ENCODE results near the gene KRTAP10-11.
"Not testable (repeated sequence)": the region's sequence is repeated elsewhere in the genome, so short reads cannot be mapped to it uniquely, and the experiment has no call there.

The KRTAP10-11 gene

DNA sequence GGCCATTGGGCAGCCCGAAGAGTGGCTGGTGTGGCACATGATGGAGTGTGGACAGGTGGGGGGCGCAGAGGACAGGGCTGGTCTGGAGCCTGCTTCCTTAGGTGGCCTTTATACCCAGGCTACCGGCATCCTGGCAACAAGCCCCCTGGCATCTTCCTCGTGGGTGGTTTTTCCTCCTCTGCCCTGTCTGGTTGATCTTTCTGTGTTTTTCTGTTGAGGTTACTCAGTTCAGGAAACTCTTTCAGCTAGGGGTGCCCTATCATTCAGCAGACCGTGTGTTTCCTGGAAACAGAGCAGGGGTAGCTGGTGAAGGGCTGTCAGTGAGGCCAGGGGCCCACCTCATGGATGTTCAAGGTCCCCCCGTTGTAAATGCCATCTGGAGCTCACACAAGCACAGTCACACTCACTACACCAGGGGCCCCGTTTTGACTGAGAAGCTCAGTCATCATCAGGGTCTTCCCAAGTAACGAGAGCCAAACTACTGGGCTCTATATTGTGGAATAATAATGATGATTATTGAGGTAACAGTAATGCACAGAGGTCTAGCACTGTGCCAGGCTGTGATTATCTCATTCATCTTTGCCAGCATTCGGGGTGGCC lies 8.5 kb downstream of the KRTAP10-11 start, which contains the start of gene KRTAP12-4:
Gene KRTAP12-4, minus strand, starts transcription at position 84 of the 600 bp plus-strand sequence. Its CDS starts 45 bp downstream, at position 39.
- no peak for DNase-seq (ENCODE audit: extremely low read depth, low read depth)
- TF ChIP-seq, protein P1, sequence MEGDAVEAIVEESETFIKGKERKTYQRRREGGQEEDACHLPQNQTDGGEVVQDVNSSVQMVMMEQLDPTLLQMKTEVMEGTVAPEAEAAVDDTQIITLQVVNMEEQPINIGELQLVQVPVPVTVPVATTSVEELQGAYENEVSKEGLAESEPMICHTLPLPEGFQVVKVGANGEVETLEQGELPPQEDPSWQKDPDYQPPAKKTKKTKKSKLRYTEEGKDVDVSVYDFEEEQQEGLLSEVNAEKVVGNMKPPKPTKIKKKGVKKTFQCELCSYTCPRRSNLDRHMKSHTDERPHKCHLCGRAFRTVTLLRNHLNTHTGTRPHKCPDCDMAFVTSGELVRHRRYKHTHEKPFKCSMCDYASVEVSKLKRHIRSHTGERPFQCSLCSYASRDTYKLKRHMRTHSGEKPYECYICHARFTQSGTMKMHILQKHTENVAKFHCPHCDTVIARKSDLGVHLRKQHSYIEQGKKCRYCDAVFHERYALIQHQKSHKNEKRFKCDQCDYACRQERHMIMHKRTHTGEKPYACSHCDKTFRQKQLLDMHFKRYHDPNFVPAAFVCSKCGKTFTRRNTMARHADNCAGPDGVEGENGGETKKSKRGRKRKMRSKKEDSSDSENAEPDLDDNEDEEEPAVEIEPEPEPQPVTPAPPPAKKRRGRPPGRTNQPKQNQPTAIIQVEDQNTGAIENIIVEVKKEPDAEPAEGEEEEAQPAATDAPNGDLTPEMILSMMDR (IDR thresholded peaks at IDR 0.05; ENCODE audit: low read depth, low read length), result no peak

DNA sequence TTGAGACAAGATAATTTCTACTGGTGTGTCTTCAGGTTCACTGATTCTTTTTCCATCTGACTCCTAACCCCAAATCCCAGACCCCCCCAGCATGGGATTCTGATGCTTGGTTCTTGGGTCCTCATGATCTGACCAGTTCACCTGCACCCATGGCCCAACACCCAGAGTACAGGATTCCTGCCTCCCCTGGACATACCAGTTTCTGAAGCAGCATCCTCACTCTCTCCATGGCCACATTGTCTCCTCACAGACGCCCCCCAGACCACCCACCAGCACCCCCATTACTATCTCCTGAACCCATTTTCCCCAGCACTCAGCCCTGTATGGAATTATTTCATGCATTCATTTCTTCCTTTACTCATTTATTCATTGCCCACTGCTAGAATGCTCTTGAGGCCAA lies 10.7 kb downstream of the KRTAP10-11 start:
- DNase-seq (ENCODE audit: extremely low read depth, low read depth), result no peak
- TF ChIP-seq, protein P1 (IDR thresholded peaks at IDR 0.05; ENCODE audit: low read depth, low read length), result no peak

DNA sequence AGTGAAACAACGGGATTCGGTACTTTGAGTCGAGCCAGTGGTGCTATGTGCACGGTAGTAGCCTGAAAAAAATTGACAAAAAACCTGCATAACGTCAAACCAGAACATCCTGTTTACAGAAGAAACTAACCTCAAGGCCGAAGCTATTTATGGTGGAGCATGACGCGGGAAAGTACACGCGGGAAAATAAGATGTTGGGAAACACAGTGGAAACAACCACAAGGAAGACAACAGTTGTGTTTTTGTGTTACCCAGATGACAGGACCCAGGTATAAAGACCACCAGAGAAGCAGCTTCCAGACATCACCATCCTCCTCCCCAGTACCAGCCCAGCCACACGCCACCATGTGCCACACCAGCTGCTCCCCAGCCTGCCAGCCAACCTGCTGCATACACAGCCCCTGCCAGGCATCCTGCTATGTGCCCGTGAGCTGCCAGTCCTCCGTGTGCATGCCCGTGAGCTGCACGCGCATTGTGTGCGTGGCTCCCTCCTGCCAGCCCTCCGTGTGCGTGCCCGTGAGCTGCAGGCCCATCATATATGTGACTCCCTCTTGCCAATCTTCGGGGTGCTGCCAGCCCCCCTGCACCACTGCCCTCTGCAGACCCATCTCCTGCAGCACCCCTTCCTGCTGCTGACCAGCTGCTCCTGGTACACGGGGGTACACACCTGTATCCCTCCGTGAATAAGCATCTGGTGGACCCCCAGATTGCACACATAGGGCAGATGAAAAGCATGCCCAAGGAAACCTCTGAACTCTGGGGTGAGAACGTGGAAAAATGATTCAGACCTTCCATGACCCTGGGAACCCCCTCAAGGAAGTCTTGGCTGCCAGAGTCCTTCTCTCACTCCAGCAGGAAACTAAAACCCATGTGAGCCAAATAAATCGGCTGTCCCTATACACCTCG lies 11.7 kb downstream of the KRTAP10-11 start, which contains the start of gene KRTAP12-3:
Gene KRTAP12-3, plus strand, starts transcription at position 298 of the 906 bp plus-strand sequence. Its CDS starts 48 bp downstream, at position 346.
- DNase-seq (ENCODE audit: extremely low read depth, low read depth), result no peak
- TF ChIP-seq, protein P1 (IDR thresholded peaks at IDR 0.05; ENCODE audit: low read depth, low read length), result no peak

- TF ChIP-seq, protein P1 (IDR thresholded peaks at IDR 0.05; ENCODE audit: low read depth, low read length), result no peak
- DNase-seq (ENCODE audit: extremely low read depth, low read depth), result no peak
Measured at GRCh38 chr21:44658541-44658910, 12.3 kb downstream of the KRTAP10-11 start.

GRCh38 chr21:44658913-44659595 lies 12.8 kb downstream of the KRTAP10-11 start:
- TF ChIP-seq, protein P1 (IDR thresholded peaks at IDR 0.05; ENCODE audit: low read depth, low read length), result no peak
- no peak for DNase-seq (ENCODE audit: extremely low read depth, low read depth)

GRCh38 chr21:44661567-44661966 lies 15.4 kb downstream of the KRTAP10-11 start:
- not testable (repeated sequence) for DNase-seq (ENCODE audit: extremely low read depth, low read depth)

GRCh38 chr21:44664691-44665090 lies 18.5 kb downstream of the KRTAP10-11 start:
- TF ChIP-seq, protein P1 (IDR thresholded peaks at IDR 0.05; ENCODE audit: low read depth, low read length), result no peak
- DNase-seq (ENCODE audit: extremely low read depth, low read depth), result no peak

Data from AG09319 (cell line).